ENCODE results near the gene NEO1. TPM values are rescaled to one million over a fixed set of nuclear protein-coding genes. Genes with fewer than 3 reads are reported as not detected.
A peak's percentile ranks its signal among the peaks of the same experiment; 100 is the strongest.

NEO1 gene
- total and polyA plus RNA-seq, 4 donors, result 1.6 to 9.9 (median 5.8) TPM

- H3K27me3 ChIP-seq (ENCODE audit: control insufficient read depth in 4 of 4, insufficient read depth in 4 of 4, low read length in 3 of 4), result no peaks in the 10 kb centered on the region
- no peak for DNase-seq (ENCODE audit: low spot score)
- peaks cover 0 to 13% (median 5%) of the 10 kb centered on the region in 4 donors for H3K36me3 ChIP-seq (ENCODE audit: control insufficient read depth in 4 of 4, insufficient read depth in 3 of 4, low read depth in 1 of 4, low read length in 3 of 4)
- H3K4me1 ChIP-seq (ENCODE audit: control insufficient read depth in 4 of 4, insufficient read depth in 4 of 4, low read length in 3 of 4), result peaks cover 0 to 7% (median 3%) of the 10 kb centered on the region in 4 donors
- no peak for TF ChIP-seq CTCF (IDR thresholded peaks at IDR 0.05; ENCODE audit: low read depth, low read length, missing input control)
- peak; percentile 34 for TF ChIP-seq ZBTB33 (IDR thresholded peaks at IDR 0.05)
- peak; percentile 66 for TF ChIP-seq MAX (IDR thresholded peaks at IDR 0.05)
- no peak for TF ChIP-seq GABPA (IDR thresholded peaks at IDR 0.05 in 1 of 2, conservative IDR thresholded peaks at IDR 0.05 in 1 of 2)
- TF ChIP-seq FOXA2 (IDR thresholded peaks at IDR 0.05), result peak; percentile 65
- TF ChIP-seq EGR1 (IDR thresholded peaks at IDR 0.05; ENCODE audit: low read depth in 2 of 2), result no peak
- TF ChIP-seq HNF4G (IDR thresholded peaks at IDR 0.05), result peak; percentile 95
- TF ChIP-seq FOXA1 (IDR thresholded peaks at IDR 0.05), result peak; percentile 27
- TF ChIP-seq HNF4A (conservative IDR thresholded peaks at IDR 0.05), result peak; percentile 99 to 100
- TF ChIP-seq JUND (IDR thresholded peaks at IDR 0.05), result peak; percentile 32 to 41
- TF ChIP-seq RAD21 (IDR thresholded peaks at IDR 0.05), result peak in 1 of 2 donors; percentile 11
- no peak for TF ChIP-seq REST (IDR thresholded peaks at IDR 0.05)
- TF ChIP-seq YY1 (IDR thresholded peaks at IDR 0.05), result no peak
- TF ChIP-seq NR2F2 (IDR thresholded peaks at IDR 0.05), result peak; percentile 14
- TF ChIP-seq RXRA (IDR thresholded peaks at IDR 0.05), result peak; percentile 56 to 63
- TF ChIP-seq, protein P1, sequence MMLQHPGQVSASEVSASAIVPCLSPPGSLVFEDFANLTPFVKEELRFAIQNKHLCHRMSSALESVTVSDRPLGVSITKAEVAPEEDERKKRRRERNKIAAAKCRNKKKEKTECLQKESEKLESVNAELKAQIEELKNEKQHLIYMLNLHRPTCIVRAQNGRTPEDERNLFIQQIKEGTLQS (IDR thresholded peaks at IDR 0.05), result no peak
- TF ChIP-seq TAF1 (conservative IDR thresholded peaks at IDR 0.05), result no peak
- peak; percentile 79 for TF ChIP-seq SP1 (IDR thresholded peaks at IDR 0.05)
- H3K27ac ChIP-seq (ENCODE audit: low read depth in 1 of 2, low read length in 2 of 2), result peak overlapping the region; percentile 4 to 29
- H3K4me3 ChIP-seq (ENCODE audit: low read depth in 1 of 3, low read length in 3 of 3), result no peak overlapping the region
- no peak overlapping the region for H3K9ac ChIP-seq (ENCODE audit: low read depth in 1 of 2, low read length in 2 of 2)
- H3K9me3 ChIP-seq (ENCODE audit: control insufficient read depth in 4 of 4, low read length in 3 of 4), result no peaks in the 10 kb centered on the region
- WGBS, result 46% methylated on average over 4 of the region's 4 CpGs
These were observed 241.5 kb downstream of the NEO1 start for GRCh38 chr15:73293773-73294172.
